Activated CD8-positive, alpha-beta memory T cell treated with anti-CD3 and anti-CD28 coated beads, Interleukin-2, amount 50 U/mL, for 24 hours (primary cell): ENCODE results near the gene GPR139.

Experiments
- DNase-seq: peaks from one replicate; pipeline ENCODE4 v3.0.0-alpha.2; 2020; ENCODE audit errors: extremely low read depth

Gene GPR139

DNA sequence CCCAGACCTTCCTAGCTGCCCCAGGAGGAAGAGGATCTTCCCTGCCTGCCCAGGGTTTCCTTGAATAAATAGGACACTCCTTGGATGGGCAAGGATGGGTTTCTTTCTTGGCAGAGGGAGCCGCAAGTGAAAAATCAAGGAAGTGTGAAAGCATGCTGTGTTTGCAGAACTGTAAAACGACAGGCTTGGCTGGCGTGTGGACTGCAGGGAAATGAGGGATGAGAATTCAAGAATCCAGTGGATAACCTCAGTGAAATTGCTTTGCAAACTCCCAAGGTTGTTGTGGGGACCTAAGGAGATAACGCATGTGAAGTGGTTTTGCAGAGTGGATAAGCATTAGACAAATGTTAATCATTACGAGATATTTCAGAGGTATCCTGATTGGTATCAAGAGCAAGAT is 20.4 kb downstream of the GPR139 start:
- DNase-seq, result no peak

DNA sequence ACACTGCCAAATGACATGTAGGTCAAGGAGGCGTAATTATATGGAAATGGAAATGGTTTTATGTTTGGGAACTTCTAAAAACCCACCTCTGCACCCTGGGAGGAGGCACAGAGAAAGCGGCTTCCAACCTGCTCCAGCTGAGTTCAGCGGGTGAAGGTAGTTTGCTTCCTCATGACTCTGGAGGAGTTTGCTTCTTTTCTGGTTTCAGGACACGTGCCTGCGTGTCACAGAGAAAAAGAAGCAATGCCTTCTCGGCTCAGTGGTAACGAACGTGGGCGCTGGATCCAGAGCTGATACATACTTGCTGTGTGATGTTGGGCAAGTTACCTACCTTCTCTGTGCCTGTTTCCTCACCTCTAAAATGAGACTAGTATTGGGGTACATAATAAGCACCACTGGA is 22.1 kb downstream of the GPR139 start:
- no peak for DNase-seq

DNA sequence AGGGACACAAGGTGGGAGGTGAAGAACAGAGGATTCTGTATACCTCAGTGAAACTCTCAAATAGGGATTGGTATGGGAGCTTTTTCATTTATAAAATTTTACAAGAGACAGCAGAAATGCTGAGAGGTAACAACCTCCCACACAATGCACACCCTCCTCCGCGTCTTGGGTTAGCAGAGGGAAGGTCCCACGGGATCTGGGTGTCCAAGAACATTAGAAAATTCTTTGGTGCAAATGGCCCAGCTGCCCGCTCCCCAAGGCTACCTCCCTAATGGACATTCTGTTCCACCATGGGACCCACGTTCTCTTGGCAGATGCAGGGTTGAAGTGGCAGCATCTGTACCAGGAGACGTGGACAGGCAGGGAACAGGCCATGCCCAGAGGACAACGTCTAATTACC is 22.5 kb downstream of the GPR139 start:
- no peak for DNase-seq

DNA sequence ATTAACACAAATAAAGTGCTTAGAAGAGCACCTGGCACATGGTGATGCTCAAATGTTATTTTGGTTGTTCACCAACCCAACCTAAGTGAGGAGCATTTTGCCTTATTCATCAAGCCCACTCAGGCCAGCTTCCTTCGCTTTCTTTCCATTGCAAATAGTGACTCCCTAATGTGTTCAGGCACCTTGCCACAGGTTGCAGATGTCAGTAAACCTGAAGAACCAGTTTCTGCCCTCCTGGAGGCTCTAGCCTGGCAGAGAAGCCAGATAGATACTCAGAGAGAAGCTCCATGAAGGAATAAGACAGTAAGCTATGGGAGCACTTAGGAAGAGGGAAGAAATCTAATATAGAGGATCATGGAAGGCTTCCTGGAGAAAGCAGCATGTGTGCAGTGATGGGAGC is 23.9 kb downstream of the GPR139 start:
- no peak for DNase-seq

DNA sequence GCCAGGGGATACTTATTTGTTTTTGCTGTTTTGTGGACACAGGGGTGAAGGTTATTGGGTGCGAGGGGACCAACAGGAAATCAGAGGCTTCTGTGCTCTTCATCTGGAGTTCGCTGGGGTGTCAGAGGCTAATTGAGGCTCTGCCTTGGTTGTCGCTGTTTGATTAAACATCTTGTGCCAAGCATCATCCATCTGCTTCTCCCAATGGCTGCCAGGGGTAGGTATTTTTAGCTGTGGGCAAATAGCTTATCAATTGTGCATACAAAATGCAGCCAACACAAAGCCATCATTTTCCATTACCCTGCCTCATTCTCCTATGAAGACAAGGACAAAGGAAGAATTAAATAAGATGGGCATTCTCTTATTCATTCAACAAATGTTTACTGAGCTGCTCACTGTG is 27.8 kb downstream of the GPR139 start:
- no peak for DNase-seq

DNA sequence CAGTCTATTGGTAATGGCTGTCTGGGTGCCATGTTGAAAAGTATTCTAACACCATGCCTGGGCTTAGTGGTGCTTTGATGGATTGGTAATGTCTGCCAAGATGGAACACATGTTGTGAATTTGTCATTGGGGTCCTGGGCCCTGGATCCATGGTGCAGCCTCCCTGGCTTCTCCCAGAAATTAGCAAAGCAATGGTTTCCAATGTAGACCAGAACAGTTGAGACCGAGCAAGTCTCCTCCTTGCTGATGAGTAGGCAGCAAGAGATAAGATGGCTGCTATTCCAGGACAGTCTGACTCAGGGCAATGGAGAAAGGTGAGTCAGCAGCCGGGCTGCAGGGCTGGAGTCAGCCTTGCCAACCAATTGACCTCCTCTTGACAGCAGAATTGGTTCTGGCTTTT is 30.8 kb downstream of the GPR139 start:
- DNase-seq, result no peak

DNA sequence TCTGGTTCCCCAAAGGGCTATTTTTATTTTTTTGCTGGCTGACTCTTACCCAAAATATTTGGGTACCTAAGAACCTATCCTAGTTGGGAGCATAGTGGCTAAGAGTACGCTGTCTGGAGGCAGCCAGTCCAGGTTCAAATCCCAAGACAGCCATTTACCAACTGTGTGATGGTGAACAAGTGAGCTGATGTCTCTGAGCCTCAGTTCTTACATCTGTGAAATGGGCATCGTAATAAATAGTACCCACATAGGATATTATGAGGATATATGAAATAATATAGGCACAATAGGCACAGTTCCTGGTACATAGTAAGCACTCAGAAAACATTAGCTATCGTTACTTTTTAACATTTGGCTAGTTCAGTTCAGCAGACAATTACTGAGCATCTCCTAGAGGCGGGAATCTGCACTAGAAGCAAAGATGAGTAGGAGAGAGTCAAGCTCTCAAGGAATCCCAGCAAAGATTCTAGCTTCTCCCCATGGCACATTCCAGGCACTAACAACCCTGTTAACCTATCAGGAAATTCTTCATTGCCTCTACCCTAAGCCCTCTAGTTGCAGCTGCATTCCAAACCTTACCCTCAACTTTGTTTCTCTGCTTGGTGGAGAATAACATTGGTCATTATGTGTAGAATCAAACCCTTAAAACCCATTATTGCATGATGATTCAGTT is 31.6 kb downstream of the GPR139 start:
- no peak for DNase-seq

DNA sequence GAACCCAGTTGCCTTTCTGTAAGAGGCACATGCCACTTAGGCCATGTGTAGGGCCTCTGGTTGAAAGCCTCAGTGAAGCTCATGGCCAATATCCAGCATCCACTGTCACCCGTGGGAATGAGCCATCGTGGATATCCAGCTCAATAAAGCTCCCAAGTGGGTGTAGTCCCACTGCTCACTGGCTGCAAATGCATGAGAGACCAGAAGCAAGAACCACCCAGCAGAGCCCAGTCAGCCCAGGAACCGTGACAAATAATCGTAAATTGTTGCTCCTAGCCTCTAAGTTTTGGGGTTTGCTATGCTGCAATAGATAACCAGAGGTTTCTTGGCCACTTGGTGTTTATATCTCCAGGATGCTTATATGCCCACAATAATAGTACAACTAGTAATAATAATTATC is 33.7 kb downstream of the GPR139 start:
- DNase-seq, result no peak

DNA sequence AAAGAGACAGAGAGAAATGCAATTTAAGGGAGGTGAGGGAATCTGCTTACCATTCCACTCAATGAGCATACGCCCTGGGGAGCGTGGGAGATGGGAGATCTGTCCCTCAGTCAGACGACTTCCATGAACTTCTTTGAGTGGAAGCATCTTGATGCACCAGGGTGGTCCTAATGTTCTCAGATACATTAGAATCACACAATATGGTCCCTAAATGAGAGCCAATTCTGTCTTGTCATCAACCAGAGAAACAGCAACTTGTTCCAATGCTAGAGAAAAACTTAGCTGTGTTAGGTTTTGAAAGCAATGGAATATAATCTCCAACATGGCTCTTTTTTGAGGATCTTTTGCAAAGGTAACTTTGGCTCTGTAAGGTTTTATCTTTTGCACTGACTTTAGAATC is 44.1 kb downstream of the GPR139 start:
- DNase-seq, result no peak

DNA sequence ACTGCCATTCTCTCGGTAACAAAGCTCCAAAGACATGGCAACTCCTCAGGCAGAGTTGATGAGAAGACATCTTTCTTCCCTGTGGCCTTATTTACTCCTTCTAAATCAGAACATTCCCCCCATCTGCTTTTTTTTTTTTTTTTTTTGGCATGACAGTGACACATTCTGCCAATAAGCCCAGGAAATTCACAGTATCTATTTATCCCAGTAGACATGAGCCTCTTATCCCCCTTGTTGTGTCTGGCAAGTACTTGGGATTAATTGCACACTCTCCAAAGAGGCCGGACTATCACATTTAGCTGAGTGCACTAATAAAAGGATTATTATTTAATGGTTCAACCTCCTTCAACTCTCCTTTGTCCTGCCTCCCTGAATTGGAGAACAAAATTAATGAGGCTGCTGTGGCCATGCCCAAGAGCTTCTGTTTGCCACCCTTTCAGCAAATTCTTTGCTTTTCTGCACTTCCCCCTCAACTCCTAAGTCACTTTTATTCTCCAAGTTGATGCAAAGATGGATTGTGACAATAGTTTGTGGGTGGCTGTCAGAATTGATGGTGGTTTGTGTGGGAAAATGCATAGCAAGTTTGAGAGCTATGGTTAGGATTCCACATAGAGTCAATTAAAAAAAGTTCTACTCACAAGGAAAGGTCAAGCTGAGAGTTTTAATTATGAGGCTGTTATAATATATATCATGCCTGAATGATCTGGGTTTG is 47.2 kb downstream of the GPR139 start:
- no peak for DNase-seq

DNA sequence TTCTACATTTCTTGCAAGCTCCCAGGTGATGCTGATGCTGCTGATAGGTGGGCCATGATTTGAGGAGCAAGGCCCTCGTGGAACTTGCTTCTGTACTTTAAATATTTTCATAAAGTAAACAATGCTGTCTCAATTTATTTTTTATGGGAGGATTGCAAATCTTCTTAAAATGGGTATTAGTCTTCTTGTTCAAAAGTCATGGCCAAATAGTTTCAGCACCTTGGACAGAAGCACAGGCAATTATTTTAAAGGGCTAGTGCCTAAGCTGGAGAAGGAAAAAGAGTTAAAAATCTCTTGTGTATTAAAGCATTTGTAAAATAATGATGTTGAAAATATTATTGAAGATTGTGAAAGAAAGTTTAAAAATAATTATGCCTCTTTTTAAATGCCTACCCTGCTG is 50.5 kb downstream of the GPR139 start:
- no peak for DNase-seq

DNA sequence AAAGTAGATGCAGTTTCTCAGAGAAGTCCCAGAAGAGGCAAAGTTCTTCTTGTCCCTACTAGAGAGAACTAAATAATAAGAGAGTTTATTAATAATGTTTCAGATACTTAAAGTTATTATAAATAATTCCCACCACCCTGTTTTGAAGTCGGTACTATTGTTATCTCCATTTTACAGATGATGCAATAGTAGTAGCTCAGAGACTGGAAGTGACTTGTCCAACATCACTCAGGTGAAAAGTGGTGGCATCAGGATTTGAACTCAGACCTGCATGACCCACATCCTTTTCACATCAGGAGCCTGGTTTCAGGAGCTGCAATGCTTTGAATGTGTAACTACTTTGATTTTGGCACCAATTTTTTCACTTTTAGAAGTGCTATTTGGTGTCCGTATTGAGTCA is 52.7 kb downstream of the GPR139 start:
- no peak for DNase-seq

DNA sequence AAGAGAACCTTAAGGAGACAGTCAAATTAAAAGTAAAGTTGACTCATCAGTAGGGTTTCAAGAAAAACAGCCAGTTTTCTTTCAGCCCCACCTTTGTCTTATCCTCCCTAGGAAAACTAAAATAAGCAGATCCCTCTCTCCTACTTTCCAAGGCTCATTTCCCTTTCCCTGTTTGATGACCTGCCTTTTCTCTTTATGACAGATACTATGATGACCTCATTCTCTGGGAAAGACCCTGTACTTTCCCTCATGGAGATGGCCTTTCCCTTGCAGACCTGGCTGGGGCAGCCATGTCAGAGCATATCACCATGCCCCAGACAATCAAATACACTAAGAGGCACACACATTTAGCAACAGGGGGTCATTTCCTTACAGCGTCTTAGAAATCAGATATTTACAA is 53.6 kb downstream of the GPR139 start:
- DNase-seq, result no peak

DNA sequence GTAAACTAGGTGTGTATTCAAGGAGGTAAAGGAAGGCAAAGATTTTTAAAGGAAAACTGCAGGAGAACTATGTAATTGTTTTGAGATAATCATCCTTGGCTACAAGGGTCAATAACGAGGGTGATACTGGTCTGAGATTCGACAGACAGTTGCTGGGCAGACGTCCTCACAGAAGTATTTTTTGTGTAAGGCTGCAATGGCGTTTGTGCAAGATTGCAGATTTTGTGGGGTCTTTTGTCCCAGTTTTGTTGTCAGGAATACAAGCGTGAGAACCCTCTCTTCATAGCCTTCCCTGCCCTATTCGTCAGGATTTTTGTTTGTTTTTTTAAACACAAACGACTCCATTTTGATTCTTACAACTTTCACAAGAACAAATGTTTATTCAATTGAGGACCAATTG is 57.5 kb downstream of the GPR139 start:
- no peak for DNase-seq

DNA sequence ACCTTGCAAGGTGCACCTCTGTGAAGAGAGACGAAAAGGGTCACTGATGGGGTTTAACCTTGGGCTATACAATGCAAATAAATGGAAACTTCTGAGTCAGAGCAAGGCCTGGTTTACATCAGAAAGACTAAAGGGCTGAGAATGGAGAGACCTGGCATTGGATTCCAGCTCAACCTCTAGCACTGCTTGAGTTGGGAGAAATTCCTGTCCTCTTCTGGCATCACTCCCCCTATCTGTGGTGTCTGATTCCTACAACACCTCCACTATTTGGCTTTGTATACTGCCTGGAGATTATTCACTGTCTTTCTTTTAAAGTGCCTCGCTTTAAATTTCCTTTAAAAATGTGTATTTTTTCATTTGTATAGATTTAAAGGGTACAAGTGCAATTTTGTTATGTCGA is 68.8 kb downstream of the GPR139 start:
- DNase-seq, result no peak

DNA sequence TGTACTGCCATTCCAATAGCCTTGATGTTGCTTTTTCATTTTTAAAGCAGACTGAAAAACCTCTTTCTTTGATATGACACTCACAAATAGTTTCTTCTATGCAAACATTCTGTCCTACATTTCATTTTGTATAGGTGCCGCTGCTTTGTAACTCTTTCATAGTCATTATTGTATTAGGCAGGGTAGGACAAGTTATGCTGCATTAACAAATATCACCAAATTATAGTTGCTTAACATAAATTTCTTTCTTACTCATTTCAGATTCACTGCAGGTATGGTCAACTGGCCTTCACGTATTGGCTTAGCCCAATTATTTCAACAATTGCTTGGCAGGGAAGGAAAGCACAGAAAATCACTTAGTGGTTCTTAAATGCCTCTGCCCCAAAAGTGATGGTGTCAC is 70.8 kb downstream of the GPR139 start:
- no peak for DNase-seq

DNA sequence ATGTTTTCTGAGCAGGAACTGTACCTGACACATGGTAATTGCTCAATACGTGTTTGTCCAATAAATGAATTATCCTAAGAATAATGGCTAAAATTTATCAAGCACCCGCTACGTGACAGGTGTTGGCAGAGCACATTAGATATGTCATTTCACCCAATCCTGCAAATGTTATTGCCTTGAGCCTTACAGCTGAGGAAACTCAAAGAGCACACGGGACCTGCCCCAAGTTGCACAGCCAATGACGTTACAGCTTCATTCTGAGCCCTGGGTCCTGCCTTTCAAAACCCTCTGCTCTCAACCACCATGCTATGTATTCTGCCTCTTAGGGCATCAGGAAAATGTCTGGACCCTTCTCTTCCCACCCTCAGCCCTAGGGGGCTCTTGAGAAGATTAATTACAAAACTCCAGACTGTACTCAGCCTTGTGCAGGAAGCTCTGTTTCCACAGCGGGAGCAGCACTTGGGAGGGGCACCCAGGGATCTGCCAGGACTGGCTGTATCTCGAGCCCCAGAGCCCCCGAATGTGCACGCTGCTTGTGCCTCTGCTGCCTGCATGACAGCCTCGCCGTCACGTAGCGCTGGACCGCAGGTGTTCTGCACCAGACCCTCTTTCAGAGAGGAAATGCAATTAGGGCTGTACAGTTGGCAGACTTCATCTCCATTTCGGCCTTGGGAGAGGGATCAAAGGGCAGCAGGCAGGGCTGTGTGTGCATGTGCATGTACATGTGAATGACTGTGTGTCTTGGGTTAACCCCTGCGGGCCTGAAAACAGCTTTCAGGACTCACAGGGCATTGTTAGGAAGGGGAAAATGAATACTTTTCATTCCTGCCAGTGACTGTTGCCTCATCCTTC is 71.6 kb downstream of the GPR139 start:
- no peak for DNase-seq

DNA sequence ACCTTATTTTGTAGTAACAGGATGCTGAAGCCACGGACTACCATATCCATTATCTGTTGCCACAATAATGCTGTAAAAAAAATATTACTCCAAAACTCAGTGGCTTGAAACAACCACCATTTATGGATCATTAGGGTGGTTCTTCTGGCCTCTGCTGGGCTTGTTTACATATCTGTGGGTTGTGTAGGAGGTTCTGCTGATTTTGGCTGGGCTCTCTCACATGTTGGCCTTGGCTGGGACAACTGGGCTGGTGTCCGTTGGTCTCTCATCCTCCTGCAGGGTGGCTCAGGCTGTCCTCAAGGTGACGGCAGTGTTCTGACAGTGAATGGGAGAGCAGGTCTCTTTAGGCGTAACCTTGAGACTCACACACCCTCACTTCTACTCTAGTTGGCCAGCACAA is 76.0 kb downstream of the GPR139 start:
- no peak for DNase-seq

DNA sequence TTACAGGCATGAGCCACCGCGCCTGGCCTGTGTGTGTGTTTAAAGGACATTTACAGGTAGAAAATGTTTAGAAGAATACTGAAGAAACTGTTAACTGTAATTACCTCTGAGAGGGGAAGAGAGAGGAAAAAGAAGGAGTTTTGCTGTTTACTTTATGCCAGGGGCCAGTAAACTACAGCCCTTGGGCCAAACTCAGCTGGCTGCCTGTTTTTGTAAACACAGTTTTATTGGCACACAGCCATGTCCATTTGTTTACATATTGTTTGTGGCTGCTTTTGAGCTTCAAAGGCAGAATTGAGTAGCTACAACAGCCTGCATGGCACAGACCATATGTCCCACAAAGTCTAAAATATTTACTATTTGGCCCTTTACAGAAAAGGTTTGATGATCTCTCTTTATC is 76.4 kb downstream of the GPR139 start:
- no peak for DNase-seq

DNA sequence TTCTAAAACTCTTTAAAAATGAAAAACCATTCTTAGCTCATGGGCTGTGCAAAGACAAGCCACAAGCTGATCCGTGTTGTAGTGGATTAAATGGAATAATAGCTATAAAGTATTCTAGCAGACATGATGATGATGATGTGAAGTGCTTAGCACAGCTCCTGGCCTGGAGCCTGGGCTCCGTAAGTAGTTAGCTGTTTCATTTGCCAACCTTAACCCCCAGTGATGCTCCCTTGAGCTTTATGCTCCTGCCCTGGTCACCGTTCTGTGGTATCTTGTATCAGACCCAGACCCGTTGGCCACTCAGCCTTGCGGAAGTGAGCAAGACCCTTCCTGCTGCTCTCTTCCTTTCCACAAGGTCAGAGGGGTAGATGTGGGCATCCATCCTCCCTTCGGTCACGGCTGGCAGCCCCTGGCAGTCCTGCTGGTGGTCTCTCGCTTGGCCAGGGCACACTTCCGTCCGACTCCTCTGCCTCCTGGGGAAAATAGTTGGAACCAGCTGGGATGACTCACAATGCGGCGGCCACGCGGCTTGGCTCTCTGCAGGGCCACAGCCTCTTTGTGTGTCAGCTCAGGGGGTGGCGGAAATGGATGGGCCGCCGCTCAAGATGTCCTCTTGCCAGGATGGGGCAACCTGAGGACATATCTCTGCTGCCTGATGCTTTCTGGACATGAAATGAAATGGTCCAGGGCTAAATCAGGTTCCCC is 79.1 kb downstream of the GPR139 start:
- no peak for DNase-seq

DNA sequence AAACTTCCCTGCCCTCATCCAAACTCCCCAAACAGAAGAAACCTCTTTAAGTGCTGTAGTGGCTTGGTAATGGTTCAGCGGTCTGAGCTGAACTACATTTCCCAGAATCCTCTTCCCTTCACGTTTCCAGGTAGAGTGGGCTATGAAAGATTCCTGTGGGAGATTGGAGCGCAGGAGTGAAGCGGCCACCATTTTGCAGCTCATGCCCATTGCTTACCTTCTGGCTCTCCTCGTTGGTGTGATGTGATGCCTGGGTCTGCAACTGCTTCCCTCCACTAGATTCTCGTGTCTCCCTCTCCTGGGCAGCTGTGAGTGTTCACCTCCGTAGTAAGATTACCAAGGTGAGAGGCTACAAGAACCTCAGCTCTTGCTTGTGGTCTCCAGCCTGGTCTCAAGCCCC is 82.1 kb downstream of the GPR139 start:
- DNase-seq, result no peak

DNA sequence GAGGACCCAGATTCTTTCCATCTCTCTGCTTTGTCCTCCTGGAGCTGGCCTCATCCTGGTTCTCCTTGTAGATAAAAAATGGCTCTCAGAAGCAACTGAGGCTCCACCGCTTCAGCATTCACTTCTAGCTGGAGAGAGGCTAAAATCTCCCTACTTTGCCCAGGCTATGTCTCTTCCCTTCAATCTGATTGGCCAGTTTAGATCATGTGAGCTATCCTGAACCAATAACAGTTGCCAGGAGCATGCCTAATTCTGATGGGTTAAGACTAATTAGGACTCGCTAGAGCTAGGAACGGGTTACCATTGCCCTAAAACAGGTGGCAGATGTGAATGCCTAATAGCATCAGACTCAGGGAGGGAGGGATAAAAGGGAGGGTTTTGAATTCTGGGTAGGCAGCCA is 89.6 kb downstream of the GPR139 start:
- no peak for DNase-seq
